Neural cell (in vitro differentiated cells): Measurements from ENCODE around the gene PTPN3.

Experiments used
- CTCF ChIP-seq: fragments of 450-650 bp; IDR thresholded peaks from 2 replicates; pipeline ENCODE4 v1.5.1; 2014; ENCODE audit warnings: antibody characterized with exemption, mild to moderate bottlenecking, moderate library complexity; ENCODE audit not compliant: poor library complexity, severe bottlenecking
- REST ChIP-seq: IDR thresholded peaks from 2 replicates; pipeline ENCODE4 v1.6.1; 2012; ENCODE audit warnings: borderline replicate concordance
- TAF1 ChIP-seq: IDR thresholded peaks from 2 replicates; pipeline ENCODE4 v1.6.1; 2012; ENCODE audit warnings: low read depth

GRCh38 chr9:109383356-109383755 is 114.8 kb downstream of the PTPN3 start:
- TF ChIP-seq CTCF: no peak
- TF ChIP-seq REST: no peak
- no peak for TF ChIP-seq TAF1
